Subcutaneous adipose tissue (tissue), 4 donors: ENCODE results near the gene METRNL. TPM values are rescaled to one million over a fixed set of nuclear protein-coding genes. Genes with fewer than 3 reads are reported as not detected.

Experiments used
- total RNA-seq, 4 donors: library from RNA; depleted of rRNA; stranded (reverse); fragments of >200 nt; gene quantifications; one replicate each; pipeline ENCODE4 v1.1.0, GENCODE V29; 2016
- TF ChIP-seq, protein P1 (sequence below): fragments of 450-650 bp; IDR thresholded peaks from one replicate; pipeline ENCODE4 v1.5.1; 2016; ENCODE audit warnings: low read depth, mild to moderate bottlenecking, control low read depth, antibody characterized with exemption, moderate library complexity

METRNL gene
- total RNA-seq, 4 donors from 2014 or later = 53.5 to 114 (median 86.4) TPM

DNA sequence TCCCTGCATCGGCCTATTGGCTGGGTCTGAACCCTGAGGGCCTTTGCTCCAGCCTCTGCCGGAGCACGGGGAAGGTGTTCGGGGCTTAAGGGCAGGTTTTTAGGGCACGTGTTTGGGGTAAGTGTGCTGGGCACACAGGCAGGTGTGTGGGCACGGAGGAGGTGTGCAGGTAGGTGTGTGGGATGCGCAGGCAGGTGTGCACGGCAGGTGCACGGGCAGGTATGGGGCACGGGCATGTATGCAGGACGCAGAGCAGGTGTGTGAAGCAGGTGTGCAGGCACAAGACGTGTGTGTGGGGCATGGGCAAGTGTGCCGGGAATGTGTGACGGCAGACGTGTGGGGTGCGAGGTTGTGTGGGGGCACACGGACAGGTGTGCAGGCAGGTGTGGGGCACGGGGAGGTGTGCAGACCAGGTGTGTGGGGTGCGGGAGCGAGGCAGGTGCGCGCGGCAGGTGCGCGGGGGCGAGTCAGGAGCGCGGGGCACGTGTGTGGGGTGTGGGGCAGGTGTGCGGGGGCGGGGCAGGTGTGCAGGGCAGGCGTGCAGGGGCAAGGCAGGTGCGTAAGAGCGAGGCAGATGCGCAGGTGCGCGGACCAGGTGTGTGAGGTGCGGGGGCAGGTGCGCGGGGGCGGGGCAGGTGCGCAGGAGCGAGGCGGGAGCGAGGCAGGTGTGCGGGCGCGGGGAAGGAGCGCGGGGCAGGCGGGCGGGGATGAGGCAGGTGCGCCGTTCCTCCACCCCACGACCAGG is 28.6 kb upstream of the METRNL start:
- TF ChIP-seq, protein P1, sequence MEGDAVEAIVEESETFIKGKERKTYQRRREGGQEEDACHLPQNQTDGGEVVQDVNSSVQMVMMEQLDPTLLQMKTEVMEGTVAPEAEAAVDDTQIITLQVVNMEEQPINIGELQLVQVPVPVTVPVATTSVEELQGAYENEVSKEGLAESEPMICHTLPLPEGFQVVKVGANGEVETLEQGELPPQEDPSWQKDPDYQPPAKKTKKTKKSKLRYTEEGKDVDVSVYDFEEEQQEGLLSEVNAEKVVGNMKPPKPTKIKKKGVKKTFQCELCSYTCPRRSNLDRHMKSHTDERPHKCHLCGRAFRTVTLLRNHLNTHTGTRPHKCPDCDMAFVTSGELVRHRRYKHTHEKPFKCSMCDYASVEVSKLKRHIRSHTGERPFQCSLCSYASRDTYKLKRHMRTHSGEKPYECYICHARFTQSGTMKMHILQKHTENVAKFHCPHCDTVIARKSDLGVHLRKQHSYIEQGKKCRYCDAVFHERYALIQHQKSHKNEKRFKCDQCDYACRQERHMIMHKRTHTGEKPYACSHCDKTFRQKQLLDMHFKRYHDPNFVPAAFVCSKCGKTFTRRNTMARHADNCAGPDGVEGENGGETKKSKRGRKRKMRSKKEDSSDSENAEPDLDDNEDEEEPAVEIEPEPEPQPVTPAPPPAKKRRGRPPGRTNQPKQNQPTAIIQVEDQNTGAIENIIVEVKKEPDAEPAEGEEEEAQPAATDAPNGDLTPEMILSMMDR = no peak

DNA sequence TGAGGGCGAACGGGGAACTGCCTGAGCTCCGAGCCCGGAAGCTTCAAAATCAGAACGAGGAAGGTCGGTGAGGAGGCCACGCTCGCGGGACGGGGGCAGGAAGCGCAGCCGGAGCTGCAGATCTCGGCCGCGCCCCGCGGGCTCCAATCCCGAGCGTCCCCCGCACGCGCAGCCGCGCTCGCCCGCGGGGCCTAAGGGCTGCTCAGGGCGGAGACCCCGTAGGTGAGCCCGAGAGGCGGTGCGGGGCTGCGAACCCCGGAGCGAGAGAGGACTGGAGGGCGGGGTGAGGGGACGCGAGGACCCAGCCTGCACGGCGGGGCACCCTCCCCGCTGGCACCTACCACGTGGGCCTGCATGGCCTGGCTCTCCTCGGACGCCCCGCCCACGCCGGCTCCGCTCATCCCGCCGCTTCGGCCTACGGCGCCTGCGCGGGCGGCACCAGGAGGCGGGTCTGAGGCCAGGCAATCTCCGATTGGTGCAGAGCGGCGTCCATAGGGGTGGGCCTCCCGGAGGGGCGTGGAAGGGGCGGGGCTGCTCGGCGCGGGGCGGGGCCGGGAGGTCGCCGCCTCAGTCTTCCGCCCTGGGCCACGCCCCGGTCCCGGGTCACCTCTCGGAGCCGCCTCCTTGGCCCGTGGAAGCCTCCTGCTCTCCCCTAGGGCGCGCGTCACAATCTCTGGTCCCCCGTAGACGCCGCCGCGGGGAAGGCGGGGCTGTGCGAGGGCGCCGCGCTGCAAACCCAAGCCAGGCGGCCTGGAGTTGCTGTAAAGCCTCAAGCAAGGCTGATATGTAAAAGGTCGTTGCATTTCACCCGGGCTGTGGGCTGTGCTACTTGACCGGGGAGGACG is 27.8 kb upstream of the METRNL start:
- TF ChIP-seq, protein P1 = no peak

DNA sequence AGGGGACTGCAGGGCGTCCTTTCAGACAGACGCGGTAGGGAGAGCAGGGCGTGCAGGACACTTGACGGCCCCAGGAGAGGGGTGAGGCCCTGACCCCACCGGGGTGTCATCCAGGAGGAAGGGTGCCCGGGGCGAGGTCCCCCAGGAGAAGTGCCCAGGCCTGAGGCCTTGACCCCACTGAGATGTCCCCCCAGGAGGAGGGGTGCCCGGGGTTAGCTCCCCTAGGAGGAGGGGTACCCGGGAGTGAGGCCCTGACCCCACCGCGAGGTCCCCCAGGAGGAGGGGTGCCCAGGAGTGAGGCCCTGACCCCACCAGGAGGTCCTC is 27.2 kb upstream of the METRNL start:
- TF ChIP-seq, protein P1 = no peak

DNA sequence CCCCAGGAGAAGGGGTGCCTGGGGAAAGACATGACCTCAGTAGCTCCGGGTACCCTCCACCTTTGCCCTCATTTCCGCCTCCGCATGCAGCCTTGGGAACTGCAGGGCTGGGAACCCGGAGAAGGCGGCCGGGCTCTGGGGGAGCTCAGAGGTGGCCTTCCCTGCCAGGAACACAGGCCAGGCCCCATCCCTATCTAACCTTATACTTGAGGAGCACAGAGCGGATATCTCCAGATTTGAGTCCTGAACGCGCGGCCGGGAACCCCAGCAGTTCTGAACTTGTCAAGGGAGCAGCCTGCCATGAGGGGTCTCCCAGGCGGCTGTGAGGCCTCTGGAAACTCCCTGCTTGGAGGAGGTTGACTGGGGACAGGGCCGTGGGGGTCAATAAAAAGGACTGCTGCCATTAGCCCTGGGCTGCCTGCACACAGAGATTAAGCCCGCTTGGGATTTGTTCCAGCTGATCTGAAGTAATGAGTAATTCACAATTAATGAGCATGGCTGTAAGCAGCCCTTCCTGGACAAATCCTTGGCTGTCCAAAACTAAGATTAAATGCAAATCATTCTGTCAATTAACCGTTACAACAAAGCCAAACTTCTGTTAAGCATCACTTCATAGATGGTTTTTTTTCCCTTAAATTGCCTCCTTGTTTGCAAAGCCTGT is 26.3 kb upstream of the METRNL start:
- TF ChIP-seq, protein P1 = no peak

DNA sequence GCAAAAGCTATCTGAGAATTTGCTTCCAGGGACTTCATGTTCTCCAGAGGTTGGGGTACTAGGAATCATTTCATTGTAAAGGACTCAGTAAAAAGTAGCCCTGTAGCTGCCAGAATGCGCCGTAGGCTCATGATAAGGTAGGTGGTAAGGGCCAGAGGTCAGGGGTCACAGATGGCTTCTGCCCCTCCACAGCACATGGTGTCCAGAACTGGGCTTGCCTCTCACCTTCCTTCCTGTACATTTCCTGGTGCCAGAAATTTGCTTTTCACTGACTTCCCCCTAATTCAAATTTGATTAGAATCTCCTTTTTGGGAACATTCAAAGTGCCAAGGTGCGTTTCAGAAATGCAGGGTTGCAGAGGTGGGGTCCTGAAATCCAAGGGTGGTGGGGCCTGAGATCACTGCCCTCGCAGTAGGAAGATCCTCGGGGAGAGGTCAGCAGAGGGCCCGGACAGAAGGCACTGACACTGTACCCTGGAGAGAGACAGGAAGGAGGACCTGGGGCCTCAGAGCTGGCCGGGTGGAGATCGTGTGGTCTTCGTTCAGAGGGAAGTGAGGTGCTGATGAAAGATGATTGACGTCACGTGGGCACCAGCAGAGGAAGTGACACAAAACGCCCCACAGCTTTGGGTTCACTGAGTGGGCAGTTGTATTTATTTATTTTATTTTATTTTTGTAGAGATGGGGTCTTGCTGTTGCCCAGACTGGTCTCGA is 25.5 kb upstream of the METRNL start:
- TF ChIP-seq, protein P1 = no peak

DNA sequence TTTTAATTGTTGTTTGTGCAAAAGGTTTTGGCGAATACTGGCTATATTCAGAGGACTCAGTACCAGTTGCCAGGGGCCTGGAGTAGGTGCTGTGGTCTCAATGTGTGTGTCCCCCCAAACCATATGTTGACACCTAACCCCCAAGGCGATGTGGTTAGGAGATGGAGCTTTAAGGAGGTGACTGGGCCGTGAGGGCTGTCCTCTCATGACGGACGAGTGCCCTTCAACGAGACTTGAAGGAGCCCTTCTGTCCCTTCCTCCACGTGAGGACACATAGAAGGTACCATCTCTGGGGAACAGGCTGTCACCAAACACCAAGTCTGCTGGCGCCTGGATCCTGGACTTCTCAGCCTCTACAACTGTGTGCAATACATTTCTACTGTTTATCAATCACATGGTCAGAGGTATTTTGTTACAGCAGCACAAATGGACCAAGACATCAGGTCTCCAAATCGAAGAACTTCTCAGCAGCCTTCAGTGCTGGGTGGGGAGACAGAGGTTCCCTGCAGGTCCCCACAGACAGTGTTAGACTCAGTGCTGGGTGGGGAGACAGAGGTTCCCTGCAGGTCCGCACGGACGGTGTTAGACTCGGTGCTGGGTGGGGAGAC is 24.8 kb upstream of the METRNL start:
- TF ChIP-seq, protein P1 = no peak
